GM21576 (cell line): ENCODE measurements around the gene ST3GAL3.

Source experiments
- ATAC-seq: cut with Tn5 transposase; IDR thresholded peaks from one replicate; pipeline ENCODE4 v1.9.1; 2021; ENCODE audit warnings: mild to moderate bottlenecking, moderate library complexity; ENCODE audit not compliant: unreplicated experiment

The ST3GAL3 gene

GRCh38 chr1:43977376-43978263 is 270.3 kb downstream of the ST3GAL3 start:
- ATAC-seq, result no peak

GRCh38 chr1:43978264-43978550 is 270.9 kb downstream of the ST3GAL3 start:
- ATAC-seq, result no peak

GRCh38 chr1:43978551-43979260 is 271.4 kb downstream of the ST3GAL3 start, which contains the start of gene B4GALT2:
B4GALT2 (plus strand) TSS chr1:43979210; CDS start chr1:43981161, 1,951 bp downstream.
- no peak for ATAC-seq

- no peak for ATAC-seq
These were observed 271.9 kb downstream of the ST3GAL3 start for GRCh38 chr1:43979261-43979527.

GRCh38 chr1:43979528-43980254 is 272.4 kb downstream of the ST3GAL3 start:
- no peak for ATAC-seq

GRCh38 chr1:43980255-43981134 is 273.2 kb downstream of the ST3GAL3 start:
- no peak for ATAC-seq
